SU-DHL-6 (cell line): ENCODE data around the gene KRTAP4-9.
"Not testable (repeated sequence)": the region's sequence is repeated elsewhere in the genome, so short reads cannot be mapped to it uniquely, and the experiment has no call there.

Experiments
- EZH2phosphoT487 ChIP-seq: fragments of 200-600 bp; sonication (generic), shearing (Covaris generic); conservative IDR thresholded peaks from 2 replicates; pipeline ENCODE4 v1.6.1; 2018; ENCODE audit warnings: mild to moderate bottlenecking, antibody characterized with exemption, low read length, moderate library complexity, mixed read lengths
- TF ChIP-seq, protein P1 (sequence below): fragments of 200-600 bp; sonication (generic); IDR thresholded peaks from one replicate; pipeline ENCODE4 v1.5.1; 2017; ENCODE audit warnings: antibody characterized with exemption, mild to moderate bottlenecking, low read length, moderate library complexity; ENCODE audit not compliant: insufficient read depth, poor library complexity, severe bottlenecking

DNA sequence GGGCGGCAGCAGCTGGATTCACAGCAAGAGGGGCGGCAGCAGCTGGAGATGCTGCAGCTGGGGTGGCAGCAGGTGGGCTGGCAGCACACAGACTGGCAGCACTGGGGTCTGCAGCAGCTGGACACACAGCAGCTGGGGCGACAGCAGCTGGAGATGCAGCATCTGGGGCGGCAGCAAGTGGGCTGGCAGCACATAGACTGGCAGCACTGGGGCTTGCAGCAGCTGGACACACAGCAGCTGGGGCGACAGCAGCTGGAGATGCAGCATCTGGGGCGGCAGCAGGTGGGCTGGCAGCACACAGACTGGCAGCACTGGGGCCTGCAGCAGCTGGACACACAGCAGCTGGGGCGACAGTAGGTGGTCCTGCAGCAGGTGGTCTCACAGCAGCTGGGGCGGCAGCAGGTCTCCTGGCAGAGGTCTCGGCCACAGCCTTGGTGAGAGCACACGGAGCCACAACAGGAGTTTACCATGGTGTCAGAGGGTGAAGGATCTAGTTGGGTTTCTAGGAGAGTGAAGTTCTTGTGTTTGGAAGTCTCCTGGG lies 12.7 kb downstream of the KRTAP4-9 start, which contains the start of gene KRTAP4-11:
- TF ChIP-seq, protein P1, sequence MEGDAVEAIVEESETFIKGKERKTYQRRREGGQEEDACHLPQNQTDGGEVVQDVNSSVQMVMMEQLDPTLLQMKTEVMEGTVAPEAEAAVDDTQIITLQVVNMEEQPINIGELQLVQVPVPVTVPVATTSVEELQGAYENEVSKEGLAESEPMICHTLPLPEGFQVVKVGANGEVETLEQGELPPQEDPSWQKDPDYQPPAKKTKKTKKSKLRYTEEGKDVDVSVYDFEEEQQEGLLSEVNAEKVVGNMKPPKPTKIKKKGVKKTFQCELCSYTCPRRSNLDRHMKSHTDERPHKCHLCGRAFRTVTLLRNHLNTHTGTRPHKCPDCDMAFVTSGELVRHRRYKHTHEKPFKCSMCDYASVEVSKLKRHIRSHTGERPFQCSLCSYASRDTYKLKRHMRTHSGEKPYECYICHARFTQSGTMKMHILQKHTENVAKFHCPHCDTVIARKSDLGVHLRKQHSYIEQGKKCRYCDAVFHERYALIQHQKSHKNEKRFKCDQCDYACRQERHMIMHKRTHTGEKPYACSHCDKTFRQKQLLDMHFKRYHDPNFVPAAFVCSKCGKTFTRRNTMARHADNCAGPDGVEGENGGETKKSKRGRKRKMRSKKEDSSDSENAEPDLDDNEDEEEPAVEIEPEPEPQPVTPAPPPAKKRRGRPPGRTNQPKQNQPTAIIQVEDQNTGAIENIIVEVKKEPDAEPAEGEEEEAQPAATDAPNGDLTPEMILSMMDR, result not testable (repeated sequence)
- TF ChIP-seq EZH2phosphoT487, result not testable (repeated sequence)
